ENCODE measurements around the gene MLIP.

GRCh38 chr6:54291146-54291545 is 179.9 kb downstream of the MLIP start:
- TF ChIP-seq EZH2 (IDR thresholded peaks at IDR 0.05), result no peak
- no peak for TF ChIP-seq CTCF (IDR thresholded peaks at IDR 0.05)
- TF ChIP-seq EZH2phosphoT487 (IDR thresholded peaks at IDR 0.05), result no peak

Data from neural progenitor cell (in vitro differentiated cells).